Activated naive CD4-positive, alpha-beta T cell treated with anti-CD3 and anti-CD28 coated beads, Interleukin-2, amount 50 U/mL, for 16 hours (primary cell): ENCODE data around the gene CALCOCO2.
"Not testable (repeated sequence)": the region's sequence is repeated elsewhere in the genome, so short reads cannot be mapped to it uniquely, and the experiment has no call there.

Source experiments
- DNase-seq: peaks from one replicate; pipeline ENCODE4 v3.0.0-alpha.2; 2020

Gene CALCOCO2

GRCh38 chr17:48825446-48826381 lies 5.1 kb upstream of the CALCOCO2 start:
- DNase-seq, result no peak

- no peak for DNase-seq
These were observed 681 bp downstream of the CALCOCO2 start for GRCh38 chr17:48831549-48831883.

GRCh38 chr17:48834973-48835372 lies 4.1 kb downstream of the CALCOCO2 start:
- no peak for DNase-seq

GRCh38 chr17:48835971-48836370 lies 5.1 kb downstream of the CALCOCO2 start:
- no peak for DNase-seq

GRCh38 chr17:48837458-48837857 lies 6.6 kb downstream of the CALCOCO2 start:
- DNase-seq, result not testable (repeated sequence)

GRCh38 chr17:48840441-48840840 lies 9.6 kb downstream of the CALCOCO2 start:
- no peak for DNase-seq

GRCh38 chr17:48841395-48841831 lies 10.6 kb downstream of the CALCOCO2 start:
- DNase-seq, result no peak

- DNase-seq, result no peak
These were observed 11.9 kb downstream of the CALCOCO2 start for GRCh38 chr17:48842746-48843145.

GRCh38 chr17:48843187-48843900 lies 12.5 kb downstream of the CALCOCO2 start:
- no peak for DNase-seq

GRCh38 chr17:48850792-48851323 lies 20.0 kb downstream of the CALCOCO2 start:
- no peak for DNase-seq

- no peak for DNase-seq
These were observed 24.1 kb downstream of the CALCOCO2 start for GRCh38 chr17:48854774-48855476.

GRCh38 chr17:48856122-48856821 lies 25.4 kb downstream of the CALCOCO2 start:
- DNase-seq, result no peak

GRCh38 chr17:48860034-48860433 lies 29.2 kb downstream of the CALCOCO2 start:
- DNase-seq, result no peak

GRCh38 chr17:48860456-48860855 lies 29.6 kb downstream of the CALCOCO2 start:
- no peak for DNase-seq

GRCh38 chr17:48868916-48869500 lies 38.2 kb downstream of the CALCOCO2 start:
- no peak for DNase-seq

- DNase-seq, result no peak
These were observed 39.0 kb downstream of the CALCOCO2 start for GRCh38 chr17:48869821-48870318.

GRCh38 chr17:48871035-48871550 lies 40.3 kb downstream of the CALCOCO2 start:
- DNase-seq, result no peak

GRCh38 chr17:48871551-48872351 lies 40.9 kb downstream of the CALCOCO2 start:
- DNase-seq, result no peak

GRCh38 chr17:48872409-48872808 lies 41.6 kb downstream of the CALCOCO2 start:
- not testable (repeated sequence) for DNase-seq

- DNase-seq, result no peak
These were observed 42.4 kb downstream of the CALCOCO2 start for GRCh38 chr17:48873209-48873608.
